GM18499 (cell line): Measurements from ENCODE around the gene NPAS3.

ENCODE experiments used
- ATAC-seq: cut with Tn5 transposase; IDR thresholded peaks from one replicate; pipeline ENCODE4 v1.9.1; 2021; ENCODE audit warnings: moderate number of reproducible peaks; ENCODE audit not compliant: insufficient read depth, unreplicated experiment

Gene NPAS3

GRCh38 chr14:32940066-32940651 lies 1.5 kb downstream of the NPAS3 start:
- ATAC-seq: no peak

- no peak for ATAC-seq
These were observed 2.3 kb downstream of the NPAS3 start for GRCh38 chr14:32940711-32941667.

GRCh38 chr14:32941668-32942065 lies 3.0 kb downstream of the NPAS3 start:
- ATAC-seq: no peak

GRCh38 chr14:32947081-32947480 lies 8.4 kb downstream of the NPAS3 start:
- no peak for ATAC-seq

DNA sequence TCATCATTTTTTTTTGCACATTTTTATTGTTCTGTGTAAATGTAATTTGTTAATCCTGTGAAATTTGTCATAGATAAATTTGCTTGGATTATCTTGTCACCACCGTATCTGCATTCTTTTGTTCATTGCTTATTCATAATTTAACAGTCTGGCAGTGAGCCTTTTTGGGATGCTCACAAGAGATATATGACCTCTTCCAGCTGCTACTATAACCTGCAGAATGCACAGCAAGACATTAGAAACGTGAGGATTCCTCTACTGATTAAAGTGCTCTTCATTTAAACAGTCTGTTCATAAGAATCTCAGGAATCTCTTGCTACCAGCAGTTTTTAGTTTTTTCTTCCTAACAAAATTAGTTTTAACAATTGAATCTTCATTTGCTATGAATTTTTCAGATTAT lies 9.1 kb downstream of the NPAS3 start:
- ATAC-seq: no peak

DNA sequence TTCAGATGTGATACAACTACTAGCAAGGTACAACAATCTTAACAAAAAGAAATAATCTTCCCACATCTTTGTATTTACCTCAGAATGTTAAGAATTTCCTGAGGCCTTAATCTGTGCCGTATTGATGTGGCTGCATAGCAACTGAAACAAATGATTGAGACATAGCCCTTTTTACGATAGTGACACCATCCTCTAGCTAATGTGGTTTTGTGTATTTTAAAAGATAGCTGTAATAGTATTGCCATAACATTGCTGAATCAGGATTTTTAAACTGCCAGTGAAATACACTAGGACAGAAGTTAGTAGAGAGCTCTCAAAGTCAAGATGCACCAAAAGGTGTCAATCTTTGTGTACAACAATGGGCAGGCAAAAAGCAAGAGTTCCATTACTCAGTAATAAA lies 11.9 kb downstream of the NPAS3 start:
- ATAC-seq: no peak

GRCh38 chr14:32967421-32967820 lies 28.7 kb downstream of the NPAS3 start:
- ATAC-seq: no peak

- no peak for ATAC-seq
These were observed 30.4 kb downstream of the NPAS3 start for GRCh38 chr14:32968972-32969544.

DNA sequence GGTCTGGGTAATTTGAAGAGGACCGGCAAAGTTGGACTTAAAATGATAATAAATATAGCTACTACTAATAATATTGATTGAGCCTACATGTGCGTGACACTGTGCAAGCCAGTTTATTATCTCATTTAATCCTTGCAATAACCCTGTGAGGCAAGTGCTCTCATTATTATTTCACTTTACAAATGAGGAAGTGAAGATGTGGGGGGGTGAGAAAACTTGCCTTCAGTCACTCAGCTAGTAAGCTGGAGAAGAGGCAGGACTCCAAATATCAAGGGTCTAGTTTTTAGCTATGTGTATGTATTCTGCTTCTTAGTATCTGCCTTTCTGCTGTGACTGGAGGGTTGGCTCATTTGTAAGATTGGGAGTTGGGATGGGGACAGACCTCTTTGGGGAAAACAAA lies 39.2 kb downstream of the NPAS3 start:
- no peak for ATAC-seq

DNA sequence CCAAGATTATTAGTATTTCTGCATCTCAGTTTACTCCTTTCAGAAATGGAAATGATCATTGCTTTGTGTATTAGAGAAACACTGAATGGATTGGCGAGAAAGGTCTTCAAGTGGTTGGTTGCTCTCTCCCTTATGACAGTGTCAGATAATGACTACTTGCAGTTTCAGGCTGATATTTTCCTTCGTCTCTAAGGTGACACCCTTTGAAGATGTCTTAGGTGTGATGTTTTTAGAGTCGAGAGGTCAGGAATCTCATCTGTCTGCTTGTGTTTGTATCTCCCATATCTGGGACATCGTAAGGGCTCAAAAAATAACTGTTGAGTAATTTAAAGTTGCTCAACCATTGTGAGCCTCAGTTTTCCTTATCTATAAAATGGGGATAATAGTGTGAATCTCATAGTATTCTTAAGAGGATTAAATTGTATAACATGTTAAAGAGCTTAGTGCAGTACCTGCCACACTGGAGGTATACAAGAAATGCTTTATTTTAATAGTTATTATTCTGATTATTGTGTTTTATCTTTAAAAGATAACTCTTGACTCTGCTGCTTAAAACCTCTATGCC lies 40.1 kb downstream of the NPAS3 start:
- no peak for ATAC-seq

- ATAC-seq: no peak
These were observed 41.7 kb downstream of the NPAS3 start for GRCh38 chr14:32980178-32980901.

DNA sequence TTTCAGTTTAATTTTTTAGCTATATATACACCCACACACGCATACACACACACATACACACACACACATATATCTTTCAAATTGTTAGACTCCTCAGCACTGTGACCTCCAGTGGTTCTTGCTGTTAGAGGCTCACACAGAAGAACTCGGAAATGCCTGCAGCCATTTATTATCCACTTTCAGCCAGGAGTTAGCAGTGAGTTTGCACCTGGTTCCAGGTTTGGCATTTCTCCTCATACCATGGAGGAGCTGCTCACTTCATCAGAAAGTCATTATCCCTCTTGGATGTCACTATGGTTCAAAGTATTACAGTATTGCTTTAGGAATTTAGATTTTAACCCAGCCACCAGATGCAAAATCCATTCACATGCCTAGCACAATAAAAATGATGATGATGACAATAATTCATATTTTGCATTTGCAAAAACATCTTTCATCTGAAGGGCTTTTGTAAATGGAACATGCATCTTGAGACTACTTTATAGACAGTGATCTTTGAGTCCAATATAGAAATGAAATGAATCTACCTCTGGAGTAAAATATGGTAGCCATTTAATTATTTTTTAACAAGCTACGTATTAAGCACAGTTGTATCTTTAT lies 42.3 kb downstream of the NPAS3 start:
- no peak for ATAC-seq

GRCh38 chr14:32984241-32984930 lies 45.7 kb downstream of the NPAS3 start:
- ATAC-seq: no peak

GRCh38 chr14:32985866-32986265 lies 47.2 kb downstream of the NPAS3 start:
- ATAC-seq: no peak

DNA sequence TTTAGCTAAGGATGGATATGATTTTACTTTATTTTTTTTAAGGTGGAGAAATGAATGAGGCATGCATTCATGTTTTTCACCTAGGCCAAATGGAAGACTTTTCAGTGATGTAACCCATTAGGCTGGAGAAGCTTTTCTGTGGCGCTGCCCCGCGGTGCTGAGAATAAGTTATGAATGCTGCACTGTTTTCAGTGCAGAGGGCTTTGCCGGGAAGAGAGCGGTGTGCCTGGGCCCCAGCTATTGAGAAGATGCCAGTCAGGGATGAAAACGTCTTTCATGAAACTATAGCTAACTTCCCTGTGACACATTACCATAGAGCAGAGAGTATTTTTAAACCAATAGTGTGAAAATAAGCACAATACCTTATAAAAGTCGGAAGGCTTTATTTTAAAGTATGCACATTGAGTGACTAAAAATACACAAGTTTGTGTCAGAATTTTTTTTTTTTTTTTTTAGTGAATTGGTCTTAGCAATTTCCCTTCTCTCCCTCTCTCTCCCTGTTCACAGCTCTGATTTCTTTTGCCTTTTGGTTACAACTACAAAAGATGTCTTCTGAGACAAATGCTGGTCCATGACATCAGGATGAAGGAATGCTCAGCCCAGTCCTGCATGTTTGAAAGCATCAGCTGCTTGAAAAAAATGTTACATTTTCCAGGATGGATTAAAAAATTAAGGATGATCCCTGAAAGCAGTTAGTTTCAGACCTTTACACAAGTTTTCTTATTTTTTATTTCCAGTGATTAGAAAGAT lies 48.3 kb downstream of the NPAS3 start:
- ATAC-seq: no peak

DNA sequence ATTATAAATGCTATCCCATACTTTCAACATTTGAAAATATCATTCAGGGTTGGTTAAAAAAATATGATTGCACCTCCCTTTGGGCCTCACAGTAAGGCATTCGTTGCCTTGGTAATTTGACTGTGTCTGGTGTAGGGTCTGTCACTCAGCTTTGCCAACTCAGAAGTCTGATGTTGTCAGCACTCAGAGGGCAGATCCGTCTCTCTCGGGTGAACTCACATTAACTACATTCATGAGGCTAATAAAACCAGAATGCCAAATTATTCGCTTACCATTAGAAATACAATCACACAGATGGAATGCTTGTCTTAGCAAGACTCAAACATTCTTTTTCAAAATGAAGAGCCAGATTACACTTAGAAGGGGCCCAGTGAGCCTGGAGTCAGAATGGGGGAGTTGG lies 53.0 kb downstream of the NPAS3 start:
- no peak for ATAC-seq

DNA sequence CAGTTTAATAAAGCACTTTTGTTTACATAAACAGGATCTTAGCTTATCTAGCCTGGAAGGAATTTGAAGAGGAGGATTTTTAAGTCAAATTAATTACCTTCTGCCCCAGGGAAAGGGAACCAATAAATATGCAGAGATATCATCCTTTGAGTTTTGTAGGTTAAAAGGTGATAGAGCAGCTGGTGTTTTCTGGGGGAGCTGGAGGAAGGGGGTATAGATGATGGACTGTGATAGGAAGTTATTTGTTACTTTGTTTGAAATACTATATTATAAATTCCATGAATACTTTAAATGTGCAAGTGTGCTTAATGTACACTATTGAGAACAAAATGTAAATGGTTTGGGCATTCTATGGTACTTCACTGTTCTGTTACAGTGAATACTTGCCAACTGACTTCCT lies 55.2 kb downstream of the NPAS3 start:
- no peak for ATAC-seq

DNA sequence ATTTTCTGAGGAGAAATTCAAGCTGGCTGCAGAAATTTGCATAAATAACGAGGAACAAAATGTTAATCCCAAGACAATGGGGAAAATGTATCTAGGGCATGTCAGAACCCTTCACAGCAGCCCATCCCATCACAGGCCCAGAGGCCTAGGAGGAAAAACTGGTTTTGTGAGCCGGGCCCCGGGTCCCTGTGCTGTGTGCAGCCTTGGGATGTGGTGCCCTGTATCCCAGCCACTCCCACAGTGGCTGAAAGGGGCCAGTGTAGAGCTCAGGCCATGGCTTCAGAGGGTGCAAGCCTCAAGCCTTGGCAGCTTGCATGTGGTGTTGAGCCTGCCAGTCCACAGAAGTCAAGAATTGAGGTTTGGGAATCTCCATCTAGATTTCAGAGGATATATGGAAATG lies 57.7 kb downstream of the NPAS3 start:
- no peak for ATAC-seq

DNA sequence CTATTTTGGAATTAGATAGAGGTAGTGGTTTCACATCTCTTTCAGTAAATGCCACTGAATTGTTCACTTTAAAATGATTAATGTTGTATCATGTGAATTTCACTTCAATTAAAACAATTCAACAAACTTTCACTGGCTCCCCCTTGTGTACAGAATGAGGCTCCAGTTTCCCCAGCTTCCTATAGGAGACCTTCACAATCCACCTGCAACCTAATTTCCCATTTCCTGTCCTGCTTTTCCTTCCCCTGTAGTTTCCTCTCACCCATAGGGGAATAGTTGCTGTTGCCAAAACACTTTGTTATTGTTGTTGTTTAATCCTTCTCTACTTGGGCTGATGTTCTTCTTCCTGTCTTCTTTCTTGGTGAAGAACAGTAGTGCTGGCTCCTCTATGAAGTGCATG lies 59.8 kb downstream of the NPAS3 start:
- ATAC-seq: no peak
